Vagina (tissue), 2 donors: ENCODE results near the gene GRIK4.

Source experiments
- CTCF ChIP-seq, 3 experiments: fragments of 450-650 bp in 2 of 3; fragments of 200-600 bp in 1 of 3; sonication (generic) in 1 of 3; IDR thresholded peaks; one replicate each; pipeline ENCODE4 v1.5.1; 2017 to 2019; ENCODE audit warnings: antibody characterized with exemption in 3 of 3, mild to moderate bottlenecking in 2 of 3, moderate library complexity in 2 of 3
- POLR2A ChIP-seq, 2 donors: fragments of 450-650 bp; IDR thresholded peaks; one replicate each; pipeline ENCODE4 v1.6.1; 2017; ENCODE audit warnings: antibody characterized with exemption in 2 of 2, mild to moderate bottlenecking in 2 of 2, moderate library complexity in 2 of 2

- no peak for TF ChIP-seq CTCF (IDR thresholded peaks at IDR 0.05)
- no peak for TF ChIP-seq POLR2A (IDR thresholded peaks at IDR 0.05)
Observed at GRCh38 chr11:120929090-120929489, 417.5 kb downstream of the GRIK4 start.
